ENCODE measurements around the gene MYH7B. TPM values are rescaled to one million over a fixed set of nuclear protein-coding genes. Genes with fewer than 3 reads are reported as not detected.

MYH7B gene
- total and polyA plus RNA-seq, 2 experiments from 2014 or later = 0.10 to 1.1 TPM

- H3K36me3 Mint-ChIP-seq (ENCODE audit: low read depth) = peaks cover 59% of the 10 kb centered on the region
- H3K4me3 ChIP-seq = no peak overlapping the region
- peaks cover 11% of the 10 kb centered on the region for H3K27me3 Mint-ChIP-seq (ENCODE audit: insufficient read depth, low read depth, poor library complexity)
- H3K27me3 ChIP-seq (ENCODE audit: insufficient read depth) = no peaks in the 10 kb centered on the region
- no peak for ATAC-seq
- H3K36me3 ChIP-seq (ENCODE audit: insufficient read depth) = peaks cover 15% of the 10 kb centered on the region
- H3K27ac Mint-ChIP-seq = no peak overlapping the region
- H3K9me3 Mint-ChIP-seq = no peaks in the 10 kb centered on the region
- H3K4me2 ChIP-seq = no peak overlapping the region
- no peak overlapping the region for H2AFZ ChIP-seq
- H3K4me3 Mint-ChIP-seq = no peak overlapping the region
- H3K9me2 ChIP-seq (ENCODE audit: insufficient read depth) = no peaks in the 10 kb centered on the region
- H3F3A ChIP-seq (replicated peaks; ENCODE audit: low read depth) = 0 out of 2 replicates have a peak, but pooled peaks cover 5% of the 10 kb centered on the region
- no peaks in the 10 kb centered on the region for H3K4me1 ChIP-seq (ENCODE audit: insufficient read depth)
- DNase-seq (ENCODE audit: low spot score) = no peak
- H3K27ac ChIP-seq (ENCODE audit: low read depth) = no peak overlapping the region
- no peaks in the 10 kb centered on the region for H3K79me2 ChIP-seq (replicated peaks; ENCODE audit: insufficient read depth)
- H4K20me1 ChIP-seq (replicated peaks; ENCODE audit: insufficient read depth) = peaks cover 2% of the 10 kb centered on the region; the same call in 1 of the 2 replicates
- no peak for TF ChIP-seq STAT1 (IDR thresholded peaks at IDR 0.05; ENCODE audit: unreplicated experiment)
- no peak for TF ChIP-seq POLR2AphosphoS5 (IDR thresholded peaks at IDR 0.05; ENCODE audit: low read depth)
- TF ChIP-seq REST (IDR thresholded peaks at IDR 0.05; ENCODE audit: unreplicated experiment) = no peak
- no peak for TF ChIP-seq ZNF462 (CRISPR knock-in tag; IDR thresholded peaks at IDR 0.05)
- TF ChIP-seq EZH2 (IDR thresholded peaks at IDR 0.05; ENCODE audit: low read depth, unreplicated experiment) = no peak
- no peak for TF ChIP-seq CREB1 (CRISPR knock-in tag; IDR thresholded peaks at IDR 0.05; ENCODE audit: low read depth)
- TF ChIP-seq NANOG (IDR thresholded peaks at IDR 0.05; ENCODE audit: borderline replicate concordance) = no peak
- no peak for TF ChIP-seq ETS1 (IDR thresholded peaks at IDR 0.05)
- no peak for TF ChIP-seq JUNB (IDR thresholded peaks at IDR 0.05; ENCODE audit: unreplicated experiment)
- TF ChIP-seq ZNF114 (CRISPR knock-in tag; IDR thresholded peaks at IDR 0.05) = no peak
- no peak for TF ChIP-seq EZH2phosphoT487 (IDR thresholded peaks at IDR 0.05; ENCODE audit: unreplicated experiment)
- no peak for TF ChIP-seq ZNF331 (CRISPR knock-in tag; IDR thresholded peaks at IDR 0.05; ENCODE audit: low read depth)
- peaks cover 5% of the 10 kb centered on the region; the same call in 2 of the 3 replicates for H3K4me1 Mint-ChIP-seq
Observed at GRCh38 chr20:35003211-35004031, 47.8 kb downstream of the MYH7B start.

Measured in GM23338 (cell line).